Hepatocyte (in vitro differentiated cells): ENCODE measurements around the gene SGPP2. TPM values are rescaled to one million over a fixed set of nuclear protein-coding genes. Genes with fewer than 3 reads are reported as not detected.

Source experiments
- DNase-seq: peaks from one replicate; pipeline ENCODE4 v3.0.0-alpha.2; 2016; ENCODE audit warnings: low spot score
- H2AFZ ChIP-seq: fragments of 200-600 bp; sonication (generic); 2 replicates; pipeline ENCODE4 v1.6.0; 2016; ENCODE audit warnings: antibody characterized with exemption, mild to moderate bottlenecking
- H3K27ac ChIP-seq: fragments of 200-600 bp; sonication (generic); 2 replicates; pipeline ENCODE4 v1.5.1; 2016; ENCODE audit warnings: mild to moderate bottlenecking
- H3K27me3 ChIP-seq: fragments of 200-600 bp; sonication (generic); 2 replicates; pipeline ENCODE4 v1.6.1; 2016
- H3K36me3 ChIP-seq: fragments of 200-600 bp; sonication (generic); replicated peaks from 2 replicates; pipeline ENCODE4 v1.5.1; 2016; ENCODE audit warnings: low read depth; ENCODE audit not compliant: insufficient read depth
- H3K4me1 ChIP-seq: fragments of 200-600 bp; sonication (generic); 2 replicates; pipeline ENCODE4 v1.5.1; 2016; ENCODE audit warnings: mild to moderate bottlenecking, moderate library complexity; ENCODE audit not compliant: insufficient read depth
- H3K4me2 ChIP-seq: fragments of 200-600 bp; sonication (generic); 2 replicates; pipeline ENCODE4 v1.6.0; 2016
- H3K4me3 ChIP-seq: fragments of 200-600 bp; sonication (generic); 2 replicates; pipeline ENCODE4 v1.5.1; 2016; ENCODE audit warnings: mild to moderate bottlenecking
- H3K79me2 ChIP-seq: fragments of 200-600 bp; sonication (generic); 2 replicates; pipeline ENCODE4 v1.6.0; 2017; ENCODE audit warnings: mild to moderate bottlenecking
- H3K9me2 ChIP-seq: fragments of 200-600 bp; sonication (generic); replicated peaks from 2 replicates; pipeline ENCODE4 v1.6.0; 2017; ENCODE audit warnings: mild to moderate bottlenecking; ENCODE audit not compliant: insufficient read depth
- H3K9me3 ChIP-seq: fragments of 200-600 bp; sonication (generic); 2 replicates; pipeline ENCODE4 v1.5.1; 2016; ENCODE audit warnings: low read depth, mild to moderate bottlenecking
- H4K20me1 ChIP-seq: fragments of 200-600 bp; sonication (generic); 2 replicates; pipeline ENCODE4 v1.6.0; 2016; ENCODE audit warnings: mild to moderate bottlenecking; ENCODE audit not compliant: insufficient read depth, poor library complexity, severe bottlenecking
- CTCF ChIP-seq: fragments of 200-600 bp; sonication (generic); IDR thresholded peaks from 2 replicates; pipeline ENCODE4 v1.5.1; 2016; ENCODE audit warnings: antibody characterized with exemption, mild to moderate bottlenecking; ENCODE audit not compliant: poor library complexity
- EZH2 ChIP-seq: fragments of 200-600 bp; sonication (generic); IDR thresholded peaks from 2 replicates; pipeline ENCODE4 v1.6.1; 2016; ENCODE audit warnings: antibody characterized with exemption, mild to moderate bottlenecking, borderline replicate concordance
- EZH2phosphoT487 ChIP-seq: fragments of 200-600 bp; sonication (generic); IDR thresholded peaks from one replicate; pipeline ENCODE4 v1.6.1; 2018; ENCODE audit warnings: antibody characterized with exemption, mild to moderate bottlenecking, low read depth, moderate library complexity; ENCODE audit not compliant: unreplicated experiment, severe bottlenecking
- WGBS: methylation state at CpG from one replicate; pipeline ENCODE4 v1.1.6; 2016; ENCODE audit warnings: low lambda C conversion rate; ENCODE audit errors: missing lambda C conversion rate; 5-methylcytosine and 5-hydroxymethylcytosine counted together
- polyA plus RNA-seq: library from polyadenylated mRNA; unstranded; fragments of >200 nt; fragmentation: Nextera tagmentation; extraction: Ambion mirVana; gene quantifications from 2 replicates; pipeline ENCODE4 v1.2.1, GENCODE V29; 2016
- total RNA-seq: library from RNA; depleted of rRNA; stranded (reverse); fragments of >200 nt; gene quantifications from 2 replicates; pipeline ENCODE4 v1.2.3, GENCODE V29; 2014

Gene SGPP2
- total and polyA plus RNA-seq, 2 experiments from 2014 or later, result 1.4 to 1.8 TPM

- Histone ChIP-seq H3K27me3 (no peaks in the 10 kb centered on the region), H3K4me3 (no peak overlapping the region), H3K79me2 (no peaks in the 10 kb centered on the region), H3K9me2 (no peaks in the 10 kb centered on the region), H3K27ac (no peak overlapping the region), H4K20me1 (no peaks in the 10 kb centered on the region), H3K4me1 (peaks cover 17% of the 10 kb centered on the region), H2AFZ (no peak overlapping the region), H3K4me2 (no peak overlapping the region), H3K36me3 (no peaks in the 10 kb centered on the region), H3K9me3 (no peaks in the 10 kb centered on the region)
- DNase-seq, result no peak
- no peak for TF ChIP-seq EZH2phosphoT487
- no peak for TF ChIP-seq EZH2
- TF ChIP-seq CTCF, result no peak
- WGBS, result 70% methylated on average over 2 of the region's 2 CpGs
These were observed 151.3 kb downstream of the SGPP2 start for GRCh38 chr2:222575618-222576017.

GRCh38 chr2:222576171-222577081 lies 152.1 kb downstream of the SGPP2 start:
- no peak overlapping the region for H3K27ac ChIP-seq
- DNase-seq, result no peak
- H3K36me3 ChIP-seq, result no peaks in the 10 kb centered on the region
- no peak overlapping the region for H3K4me3 ChIP-seq
- H3K4me1 ChIP-seq, result peaks cover 17% of the 10 kb centered on the region
- no peaks in the 10 kb centered on the region for H3K27me3 ChIP-seq
- no peaks in the 10 kb centered on the region for H4K20me1 ChIP-seq
- H3K79me2 ChIP-seq, result no peaks in the 10 kb centered on the region
- no peak for TF ChIP-seq CTCF
- TF ChIP-seq EZH2, result no peak
- no peak for TF ChIP-seq EZH2phosphoT487
- H2AFZ ChIP-seq, result no peak overlapping the region
- WGBS, result 76% methylated on average over 7 of the region's 7 CpGs
- H3K9me3 ChIP-seq, result no peaks in the 10 kb centered on the region
- no peaks in the 10 kb centered on the region for H3K9me2 ChIP-seq
- H3K4me2 ChIP-seq, result no peak overlapping the region

GRCh38 chr2:222577341-222577740 lies 153.0 kb downstream of the SGPP2 start:
- H3K4me3 ChIP-seq, result no peak overlapping the region
- no peaks in the 10 kb centered on the region for H3K9me2 ChIP-seq
- no peak overlapping the region for H3K4me2 ChIP-seq
- DNase-seq, result no peak
- 68% methylated on average over 3 of the region's 3 CpGs for WGBS
- H2AFZ ChIP-seq, result no peak overlapping the region
- TF ChIP-seq EZH2 (no peak), EZH2phosphoT487 (no peak), CTCF (no peak)
- H3K4me1 ChIP-seq, result peaks cover 12% of the 10 kb centered on the region
- H3K27ac ChIP-seq, result no peak overlapping the region
- H3K27me3 ChIP-seq, result no peaks in the 10 kb centered on the region
- H3K36me3 ChIP-seq, result no peaks in the 10 kb centered on the region
- H3K79me2 ChIP-seq, result no peaks in the 10 kb centered on the region
- no peaks in the 10 kb centered on the region for H4K20me1 ChIP-seq
- no peaks in the 10 kb centered on the region for H3K9me3 ChIP-seq
